ENCODE data around the gene THOP1. TPM values are rescaled to one million over a fixed set of nuclear protein-coding genes. Genes with fewer than 3 reads are reported as not detected.
A peak's percentile ranks its signal among the peaks of the same experiment; 100 is the strongest.

The THOP1 gene
- total RNA-seq, 1 donor from 2014 or later = 60.9 TPM

- H3K9me3 ChIP-seq (replicated peaks) = peaks cover 98% of the 10 kb centered on the region
- no peak overlapping the region for H3K27ac ChIP-seq (replicated peaks)
- intact Hi-C loops (cut with micrococcal nuclease) = no loop called here
- TF ChIP-seq, protein P1, sequence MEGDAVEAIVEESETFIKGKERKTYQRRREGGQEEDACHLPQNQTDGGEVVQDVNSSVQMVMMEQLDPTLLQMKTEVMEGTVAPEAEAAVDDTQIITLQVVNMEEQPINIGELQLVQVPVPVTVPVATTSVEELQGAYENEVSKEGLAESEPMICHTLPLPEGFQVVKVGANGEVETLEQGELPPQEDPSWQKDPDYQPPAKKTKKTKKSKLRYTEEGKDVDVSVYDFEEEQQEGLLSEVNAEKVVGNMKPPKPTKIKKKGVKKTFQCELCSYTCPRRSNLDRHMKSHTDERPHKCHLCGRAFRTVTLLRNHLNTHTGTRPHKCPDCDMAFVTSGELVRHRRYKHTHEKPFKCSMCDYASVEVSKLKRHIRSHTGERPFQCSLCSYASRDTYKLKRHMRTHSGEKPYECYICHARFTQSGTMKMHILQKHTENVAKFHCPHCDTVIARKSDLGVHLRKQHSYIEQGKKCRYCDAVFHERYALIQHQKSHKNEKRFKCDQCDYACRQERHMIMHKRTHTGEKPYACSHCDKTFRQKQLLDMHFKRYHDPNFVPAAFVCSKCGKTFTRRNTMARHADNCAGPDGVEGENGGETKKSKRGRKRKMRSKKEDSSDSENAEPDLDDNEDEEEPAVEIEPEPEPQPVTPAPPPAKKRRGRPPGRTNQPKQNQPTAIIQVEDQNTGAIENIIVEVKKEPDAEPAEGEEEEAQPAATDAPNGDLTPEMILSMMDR (IDR thresholded peaks at IDR 0.05; ENCODE audit: borderline replicate concordance) = no peak
- no peaks in the 10 kb centered on the region for H3K27me3 ChIP-seq (ENCODE audit: low read depth)
- no peaks in the 10 kb centered on the region for H3K4me1 ChIP-seq
- H3K36me3 ChIP-seq = peaks cover 88% of the 10 kb centered on the region
- DNase-seq = no peak
- no peak overlapping the region for H3K4me3 ChIP-seq
These were observed 49.1 kb downstream of the THOP1 start for GRCh38 chr19:2834294-2834871.

DNA sequence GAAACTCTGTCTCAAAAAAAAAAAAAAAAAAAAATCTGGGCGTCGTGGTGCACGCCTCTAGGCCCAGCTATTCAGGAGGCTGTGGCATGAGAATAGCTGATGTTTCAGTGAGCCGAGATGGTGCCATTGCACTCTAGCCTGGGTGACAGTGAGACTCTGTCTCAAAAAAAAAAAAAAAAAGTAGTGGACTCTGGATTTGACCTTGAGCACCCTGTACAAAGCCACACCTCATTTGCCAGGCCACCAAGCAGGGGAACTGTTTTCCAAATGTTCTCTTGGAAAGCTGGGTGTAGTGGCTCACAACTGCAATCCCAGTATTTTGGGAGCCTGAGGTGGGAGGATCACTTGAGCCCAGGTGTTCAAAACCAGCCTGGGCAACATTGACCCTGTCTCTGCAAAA is 52.1 kb downstream of the THOP1 start:
- H3K4me3 ChIP-seq = no peak overlapping the region
- H3K27me3 ChIP-seq (ENCODE audit: low read depth) = no peaks in the 10 kb centered on the region
- no peak for DNase-seq
- no peak overlapping the region for H3K27ac ChIP-seq (replicated peaks)
- TF ChIP-seq, protein P1 (IDR thresholded peaks at IDR 0.05; ENCODE audit: borderline replicate concordance) = no peak
- intact Hi-C loops (cut with micrococcal nuclease) = no loop called here
- H3K9me3 ChIP-seq (replicated peaks) = peaks cover 74% of the 10 kb centered on the region
- H3K36me3 ChIP-seq = peaks cover 60% of the 10 kb centered on the region
- H3K4me1 ChIP-seq = peaks cover 18% of the 10 kb centered on the region

DNA sequence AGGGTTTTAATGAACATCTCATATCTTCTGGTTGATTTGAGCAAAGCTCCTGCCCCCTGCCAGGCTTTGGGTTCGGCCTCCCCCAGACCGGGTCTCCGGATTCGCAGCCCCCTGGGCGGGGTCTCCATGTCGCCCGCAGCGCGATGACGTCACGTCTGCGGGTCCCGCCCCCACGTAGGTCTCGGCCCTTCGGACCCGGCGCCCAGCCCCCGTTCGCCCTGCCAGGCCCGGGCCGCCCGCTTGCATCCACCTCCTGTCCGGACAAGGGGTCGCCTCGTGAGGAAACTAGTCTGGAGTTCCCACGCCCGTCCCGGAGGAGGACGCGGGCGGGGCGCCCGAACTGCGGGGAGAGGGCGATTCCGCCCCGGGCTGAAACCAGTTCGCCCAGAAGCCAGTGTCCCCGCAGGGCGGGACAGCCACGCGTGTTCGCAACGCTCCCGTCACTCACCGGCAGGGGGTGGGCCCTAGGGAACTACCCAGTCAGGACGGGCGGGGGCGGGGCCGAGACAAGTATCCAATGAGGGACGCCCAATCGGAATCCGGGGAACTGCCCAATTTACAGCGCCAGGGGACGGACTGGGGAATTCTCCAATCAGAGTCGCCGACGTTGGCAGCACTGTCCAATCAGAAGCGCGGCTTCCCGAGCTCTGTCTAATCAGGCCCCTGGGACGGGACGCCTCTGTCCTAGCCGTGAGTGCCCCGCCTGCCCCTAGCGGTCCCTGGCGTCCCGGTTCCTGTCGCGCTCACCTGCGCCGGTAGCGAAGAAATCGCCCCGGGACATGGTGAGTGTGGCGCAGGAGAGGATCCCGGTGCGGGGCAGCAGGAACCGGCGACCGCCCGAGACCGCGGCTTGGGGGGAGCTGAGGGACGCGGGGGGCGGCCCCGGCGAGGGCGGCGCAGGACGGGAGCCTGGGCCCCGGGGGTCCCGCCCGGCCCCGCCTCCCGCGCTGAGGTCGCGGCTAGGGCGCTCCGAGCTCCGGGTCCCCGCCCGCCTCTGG is 55.8 kb downstream of the THOP1 start, which contains the start of gene ZNF555:
Gene ZNF555, plus strand, starts transcription at position 682 of the 998 bp plus-strand sequence. Its CDS starts 98 bp downstream, at position 780.
- TF ChIP-seq, protein P1 (IDR thresholded peaks at IDR 0.05; ENCODE audit: borderline replicate concordance) = peak; percentile 72
- peaks cover 53% of the 10 kb centered on the region for H3K9me3 ChIP-seq (replicated peaks)

DNA sequence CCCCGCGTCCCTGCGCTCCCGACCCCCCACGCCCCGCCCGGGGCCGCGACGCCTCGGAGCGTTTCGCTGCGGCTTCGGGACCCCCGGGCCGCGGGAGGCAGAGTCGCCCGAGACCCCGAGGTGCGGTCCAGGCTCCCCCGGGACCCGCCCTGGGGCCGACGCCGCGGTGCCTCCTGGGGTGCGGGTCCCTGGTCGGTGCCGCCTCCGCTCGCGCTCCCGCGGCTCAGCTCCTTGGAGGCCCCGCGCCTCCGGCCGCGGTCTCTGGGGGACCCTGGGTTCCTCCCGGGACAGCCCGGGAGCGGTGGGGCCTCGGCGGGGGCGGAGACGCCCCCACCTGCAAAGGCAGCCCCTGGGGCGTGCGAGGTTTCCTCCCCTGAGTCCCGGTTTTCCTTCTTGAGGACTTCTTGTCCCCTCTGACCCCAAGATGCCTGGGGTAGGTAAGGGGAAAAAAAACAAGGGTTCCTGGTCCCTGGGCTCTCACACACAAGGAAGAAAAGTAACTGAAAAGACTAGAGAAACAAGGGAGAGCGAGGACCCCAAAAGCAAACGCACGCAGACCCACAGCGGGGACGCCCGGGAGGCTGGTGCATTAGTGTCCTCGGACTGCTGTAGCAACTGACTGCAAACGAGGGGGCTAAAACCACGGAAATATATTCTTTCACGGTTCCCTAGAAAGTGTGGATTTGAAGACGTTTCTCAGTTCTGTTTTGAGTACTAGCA is 56.7 kb downstream of the THOP1 start:
- peaks cover 37% of the 10 kb centered on the region for H3K36me3 ChIP-seq
- H3K4me3 ChIP-seq = peak overlapping the region; percentile 95
- H3K27me3 ChIP-seq (ENCODE audit: low read depth) = no peaks in the 10 kb centered on the region
- peaks cover 53% of the 10 kb centered on the region for H3K9me3 ChIP-seq (replicated peaks)
- peak; percentile 16 for DNase-seq
- TF ChIP-seq, protein P1 (IDR thresholded peaks at IDR 0.05; ENCODE audit: borderline replicate concordance) = no peak
- peak overlapping the region; percentile 92 for H3K27ac ChIP-seq (replicated peaks)
- peaks cover 57% of the 10 kb centered on the region for H3K4me1 ChIP-seq
- intact Hi-C loops (cut with micrococcal nuclease) = no loop called here

More for the DNA sequence above, 55.8 kb downstream of the THOP1 start, which contains the start of gene ZNF555:
- Histone ChIP-seq H3K36me3 (peaks cover 37% of the 10 kb centered on the region), H3K4me1 (peaks cover 48% of the 10 kb centered on the region), H3K4me3 (peak within 1 kb of the TSS; percentile 95), H3K27me3 (ENCODE audit: low read depth) (no peaks in the 10 kb centered on the region), H3K27ac (replicated peaks) (peak within 1 kb of the TSS; percentile 92)
- DNase-seq = peak; percentile 100
- intact Hi-C loops (cut with micrococcal nuclease) = no loop called here

GRCh38 chr19:2845107-2845506 is 59.8 kb downstream of the THOP1 start:
- Histone ChIP-seq H3K27me3 (ENCODE audit: low read depth) (no peaks in the 10 kb centered on the region), H3K4me3 (no peak overlapping the region), H3K36me3 (peaks cover 47% of the 10 kb centered on the region), H3K27ac (replicated peaks) (peak overlapping the region; percentile 57), H3K9me3 (replicated peaks) (peaks cover 56% of the 10 kb centered on the region), H3K4me1 (peaks cover 58% of the 10 kb centered on the region)
- TF ChIP-seq, protein P1 (IDR thresholded peaks at IDR 0.05; ENCODE audit: borderline replicate concordance) = no peak
- DNase-seq = no peak
- intact Hi-C loops (cut with micrococcal nuclease) = no loop called here
